GM23338 (cell line): ENCODE data around the gene ITGB5. TPM values are rescaled to one million over a fixed set of nuclear protein-coding genes. Genes with fewer than 3 reads are reported as not detected.
A peak's percentile ranks its signal among the peaks of the same experiment; 100 is the strongest.

Source experiments
- ATAC-seq: fragments of 200-7000 bp; cut with Tn5 transposase; 3 replicates; pipeline ENCODE4 v1.9.1; 2020
- DNase-seq: peaks from one replicate; pipeline ENCODE4 v3.0.0-alpha.2; 2015; ENCODE audit warnings: low spot score
- H2AFZ ChIP-seq: fragments of 200-600 bp; sonication (generic); 2 replicates; pipeline ENCODE4 v1.8.0; 2016; ENCODE audit warnings: antibody characterized with exemption, mild to moderate bottlenecking, moderate library complexity
- H3F3A ChIP-seq: fragments of 200-600 bp; sonication (generic); replicated peaks from 2 replicates; pipeline ENCODE4 v1.8.0; 2017; ENCODE audit warnings: antibody characterized with exemption, mixed run types, low read depth
- H3K27ac ChIP-seq: fragments of 200-600 bp; sonication (generic); 2 replicates; pipeline ENCODE4 v1.6.1; 2016; ENCODE audit warnings: low read depth
- H3K27me3 ChIP-seq: fragments of 200-600 bp; sonication (generic); 2 replicates; pipeline ENCODE4 v1.8.0; 2016; ENCODE audit warnings: mild to moderate bottlenecking, mixed run types, moderate library complexity; ENCODE audit not compliant: insufficient read depth
- H3K36me3 ChIP-seq: fragments of 200-600 bp; sonication (generic); 2 replicates; pipeline ENCODE4 v1.8.0; 2016; ENCODE audit warnings: mild to moderate bottlenecking; ENCODE audit not compliant: insufficient read depth
- H3K4me1 ChIP-seq: fragments of 200-600 bp; sonication (generic); 2 replicates; pipeline ENCODE4 v1.8.0; 2016; ENCODE audit warnings: mild to moderate bottlenecking, moderate library complexity; ENCODE audit not compliant: insufficient read depth
- H3K4me2 ChIP-seq: fragments of 200-600 bp; sonication (generic); 2 replicates; pipeline ENCODE4 v1.7.1; 2017; ENCODE audit warnings: mixed run types
- H3K4me3 ChIP-seq: fragments of 200-600 bp; sonication (generic); 2 replicates; pipeline ENCODE4 v1.6.1; 2016; ENCODE audit warnings: mixed run types
- H3K79me2 ChIP-seq: fragments of 200-600 bp; sonication (generic); replicated peaks from 2 replicates; pipeline ENCODE4 v1.8.0; 2017; ENCODE audit warnings: mild to moderate bottlenecking; ENCODE audit not compliant: insufficient read depth
- H3K9me2 ChIP-seq: fragments of 200-600 bp; sonication (generic); 2 replicates; pipeline ENCODE4 v1.8.0; 2017; ENCODE audit not compliant: insufficient read depth
- H4K20me1 ChIP-seq: fragments of 200-600 bp; sonication (generic); replicated peaks from 2 replicates; pipeline ENCODE4 v1.8.0; 2017; ENCODE audit warnings: mild to moderate bottlenecking; ENCODE audit not compliant: insufficient read depth
- H3K27ac Mint-ChIP-seq: 2 replicates; pipeline ENCODE4 v1.8.0; 2020; ENCODE audit warnings: inconsistent platforms, mild to moderate bottlenecking, moderate library complexity, mixed read lengths
- H3K27me3 Mint-ChIP-seq: 3 replicates; pipeline ENCODE4 v1.8.0; 2022; ENCODE audit warnings: low read depth, mild to moderate bottlenecking, moderate library complexity, mixed read lengths, inconsistent platforms; ENCODE audit not compliant: insufficient read depth, poor library complexity
- H3K36me3 Mint-ChIP-seq: 3 replicates; pipeline ENCODE4 v1.8.0; 2021; ENCODE audit warnings: low read depth, mild to moderate bottlenecking, inconsistent platforms, moderate library complexity, mixed read lengths
- H3K4me1 Mint-ChIP-seq: 3 replicates; pipeline ENCODE4 v1.8.0; 2020; ENCODE audit warnings: mild to moderate bottlenecking, inconsistent platforms, mixed read lengths
- H3K4me3 Mint-ChIP-seq: 3 replicates; pipeline ENCODE4 v1.8.0; 2021; ENCODE audit warnings: moderate library complexity, mild to moderate bottlenecking, inconsistent platforms, mixed read lengths
- H3K9me3 Mint-ChIP-seq: 3 replicates; pipeline ENCODE4 v1.8.0; 2020; ENCODE audit warnings: moderate library complexity, mild to moderate bottlenecking, inconsistent platforms, mixed read lengths
- CREB1 ChIP-seq: fragments of 250-450 bp; sonication (Bioruptor Pico); IDR thresholded peaks from 2 replicates; pipeline ENCODE4 v1.5.0; 2020; ENCODE audit warnings: low read depth, mild to moderate bottlenecking, moderate library complexity
- EZH2 ChIP-seq: fragments of 200-600 bp; sonication (generic); IDR thresholded peaks from one replicate; pipeline ENCODE4 v1.8.0; 2017; ENCODE audit warnings: antibody characterized with exemption, mild to moderate bottlenecking, low read depth; ENCODE audit not compliant: unreplicated experiment
- EZH2phosphoT487 ChIP-seq: fragments of 200-600 bp; sonication (generic); IDR thresholded peaks from one replicate; pipeline ENCODE4 v1.8.1; 2018; ENCODE audit warnings: antibody characterized with exemption; ENCODE audit not compliant: unreplicated experiment
- JUNB ChIP-seq: IDR thresholded peaks from one replicate; pipeline ENCODE4 v1.6.1; 2016; ENCODE audit warnings: antibody characterized with exemption; ENCODE audit not compliant: unreplicated experiment
- NANOG ChIP-seq: IDR thresholded peaks from 2 replicates; pipeline ENCODE4 v1.6.1; 2016; ENCODE audit warnings: antibody characterized with exemption, borderline replicate concordance
- POLR2AphosphoS5 ChIP-seq: IDR thresholded peaks from 2 replicates; pipeline ENCODE4 v1.6.1; 2016; ENCODE audit warnings: antibody characterized with exemption, low read depth
- STAT1 ChIP-seq: IDR thresholded peaks from one replicate; pipeline ENCODE4 v1.6.1; 2016; ENCODE audit warnings: antibody characterized with exemption; ENCODE audit not compliant: unreplicated experiment
- ZNF114 ChIP-seq: fragments of 250-450 bp; sonication (Bioruptor Pico); IDR thresholded peaks from 2 replicates; pipeline ENCODE4 v1.5.0; 2020; ENCODE audit warnings: mild to moderate bottlenecking, moderate library complexity
- ZNF331 ChIP-seq: fragments of 250-450 bp; sonication (Bioruptor Pico); IDR thresholded peaks from 2 replicates; pipeline ENCODE4 v1.5.0; 2020; ENCODE audit warnings: low read depth, mild to moderate bottlenecking, moderate library complexity
- polyA plus RNA-seq: library from polyadenylated mRNA; unstranded; fragments of >200 nt; fragmentation: Nextera tagmentation; extraction: Ambion mirVana; gene quantifications from 2 replicates; pipeline ENCODE4 v1.2.1, GENCODE V29; 2016
- total RNA-seq: library from RNA; depleted of rRNA; stranded (reverse); fragments of >200 nt; shearing (Covaris generic); gene quantifications from 2 replicates; pipeline ENCODE4 v1.2.3, GENCODE V29; 2014
- TF ChIP-seq, protein P1 (sequence below): IDR thresholded peaks from one replicate; pipeline ENCODE4 v1.6.1; 2018; ENCODE audit warnings: antibody characterized with exemption; ENCODE audit not compliant: unreplicated experiment
- TF ChIP-seq, protein P2 (sequence below): IDR thresholded peaks from 2 replicates; pipeline ENCODE4 v1.6.1; 2016; ENCODE audit warnings: antibody characterized with exemption
- TF ChIP-seq, protein P3 (sequence below), 2 experiments: fragments of 200-600 bp in 1 of 2; sonication (generic) in 1 of 2; conservative IDR thresholded peaks; 2 replicates each; pipeline versions ENCODE4 v1.5.1 to v1.6.1; 2016 to 2017; ENCODE audit warnings: antibody characterized with exemption in 2 of 2, low read depth in 2 of 2, mild to moderate bottlenecking in 2 of 2, moderate library complexity in 1 of 2
- TF ChIP-seq, protein P4 (sequence below): fragments of 250-450 bp; sonication (Bioruptor Pico); IDR thresholded peaks from 2 replicates; pipeline ENCODE4 v1.5.0; 2020; ENCODE audit warnings: mild to moderate bottlenecking, moderate library complexity

Gene ITGB5
- total and polyA plus RNA-seq, 2 experiments from 2014 or later: 68.2 to 269 TPM

DNA sequence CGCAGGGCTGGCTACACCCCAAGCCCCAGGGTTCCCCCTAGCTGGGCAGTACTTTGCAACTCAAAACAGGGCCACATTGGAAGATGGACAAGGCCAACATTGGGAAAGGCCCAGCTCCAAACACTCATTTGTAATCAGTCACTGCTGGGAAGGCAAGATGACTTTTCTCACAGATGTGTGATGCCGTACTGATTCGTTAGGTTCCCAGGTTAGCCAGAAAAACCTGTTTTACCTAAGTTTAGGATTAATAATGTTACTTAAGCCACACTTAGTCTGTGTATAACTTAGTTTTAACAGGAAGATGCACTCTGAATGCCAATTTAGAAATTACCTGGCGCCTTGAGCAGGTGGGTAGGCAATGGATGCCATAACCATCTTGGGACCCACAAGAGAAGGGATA lies 71.0 kb downstream of the ITGB5 start:
- no peak overlapping the region for H2AFZ ChIP-seq
- DNase-seq (no peak), ATAC-seq (no peak)

More for the DNA sequence above, 71.0 kb downstream of the ITGB5 start:
- TF ChIP-seq EZH2phosphoT487 (no peak), EZH2 (no peak), JUNB (no peak), STAT1 (no peak), CREB1 (CRISPR knock-in tag) (no peak), ZNF331 (CRISPR knock-in tag) (no peak), ZNF114 (no peak), NANOG (no peak), POLR2AphosphoS5 (no peak)
- TF ChIP-seq, protein P1, sequence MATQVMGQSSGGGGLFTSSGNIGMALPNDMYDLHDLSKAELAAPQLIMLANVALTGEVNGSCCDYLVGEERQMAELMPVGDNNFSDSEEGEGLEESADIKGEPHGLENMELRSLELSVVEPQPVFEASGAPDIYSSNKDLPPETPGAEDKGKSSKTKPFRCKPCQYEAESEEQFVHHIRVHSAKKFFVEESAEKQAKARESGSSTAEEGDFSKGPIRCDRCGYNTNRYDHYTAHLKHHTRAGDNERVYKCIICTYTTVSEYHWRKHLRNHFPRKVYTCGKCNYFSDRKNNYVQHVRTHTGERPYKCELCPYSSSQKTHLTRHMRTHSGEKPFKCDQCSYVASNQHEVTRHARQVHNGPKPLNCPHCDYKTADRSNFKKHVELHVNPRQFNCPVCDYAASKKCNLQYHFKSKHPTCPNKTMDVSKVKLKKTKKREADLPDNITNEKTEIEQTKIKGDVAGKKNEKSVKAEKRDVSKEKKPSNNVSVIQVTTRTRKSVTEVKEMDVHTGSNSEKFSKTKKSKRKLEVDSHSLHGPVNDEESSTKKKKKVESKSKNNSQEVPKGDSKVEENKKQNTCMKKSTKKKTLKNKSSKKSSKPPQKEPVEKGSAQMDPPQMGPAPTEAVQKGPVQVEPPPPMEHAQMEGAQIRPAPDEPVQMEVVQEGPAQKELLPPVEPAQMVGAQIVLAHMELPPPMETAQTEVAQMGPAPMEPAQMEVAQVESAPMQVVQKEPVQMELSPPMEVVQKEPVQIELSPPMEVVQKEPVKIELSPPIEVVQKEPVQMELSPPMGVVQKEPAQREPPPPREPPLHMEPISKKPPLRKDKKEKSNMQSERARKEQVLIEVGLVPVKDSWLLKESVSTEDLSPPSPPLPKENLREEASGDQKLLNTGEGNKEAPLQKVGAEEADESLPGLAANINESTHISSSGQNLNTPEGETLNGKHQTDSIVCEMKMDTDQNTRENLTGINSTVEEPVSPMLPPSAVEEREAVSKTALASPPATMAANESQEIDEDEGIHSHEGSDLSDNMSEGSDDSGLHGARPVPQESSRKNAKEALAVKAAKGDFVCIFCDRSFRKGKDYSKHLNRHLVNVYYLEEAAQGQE: no peak
- TF ChIP-seq, protein P2, sequence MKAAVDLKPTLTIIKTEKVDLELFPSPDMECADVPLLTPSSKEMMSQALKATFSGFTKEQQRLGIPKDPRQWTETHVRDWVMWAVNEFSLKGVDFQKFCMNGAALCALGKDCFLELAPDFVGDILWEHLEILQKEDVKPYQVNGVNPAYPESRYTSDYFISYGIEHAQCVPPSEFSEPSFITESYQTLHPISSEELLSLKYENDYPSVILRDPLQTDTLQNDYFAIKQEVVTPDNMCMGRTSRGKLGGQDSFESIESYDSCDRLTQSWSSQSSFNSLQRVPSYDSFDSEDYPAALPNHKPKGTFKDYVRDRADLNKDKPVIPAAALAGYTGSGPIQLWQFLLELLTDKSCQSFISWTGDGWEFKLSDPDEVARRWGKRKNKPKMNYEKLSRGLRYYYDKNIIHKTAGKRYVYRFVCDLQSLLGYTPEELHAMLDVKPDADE: no peak
- TF ChIP-seq, protein P3, sequence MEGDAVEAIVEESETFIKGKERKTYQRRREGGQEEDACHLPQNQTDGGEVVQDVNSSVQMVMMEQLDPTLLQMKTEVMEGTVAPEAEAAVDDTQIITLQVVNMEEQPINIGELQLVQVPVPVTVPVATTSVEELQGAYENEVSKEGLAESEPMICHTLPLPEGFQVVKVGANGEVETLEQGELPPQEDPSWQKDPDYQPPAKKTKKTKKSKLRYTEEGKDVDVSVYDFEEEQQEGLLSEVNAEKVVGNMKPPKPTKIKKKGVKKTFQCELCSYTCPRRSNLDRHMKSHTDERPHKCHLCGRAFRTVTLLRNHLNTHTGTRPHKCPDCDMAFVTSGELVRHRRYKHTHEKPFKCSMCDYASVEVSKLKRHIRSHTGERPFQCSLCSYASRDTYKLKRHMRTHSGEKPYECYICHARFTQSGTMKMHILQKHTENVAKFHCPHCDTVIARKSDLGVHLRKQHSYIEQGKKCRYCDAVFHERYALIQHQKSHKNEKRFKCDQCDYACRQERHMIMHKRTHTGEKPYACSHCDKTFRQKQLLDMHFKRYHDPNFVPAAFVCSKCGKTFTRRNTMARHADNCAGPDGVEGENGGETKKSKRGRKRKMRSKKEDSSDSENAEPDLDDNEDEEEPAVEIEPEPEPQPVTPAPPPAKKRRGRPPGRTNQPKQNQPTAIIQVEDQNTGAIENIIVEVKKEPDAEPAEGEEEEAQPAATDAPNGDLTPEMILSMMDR (conservative IDR thresholded peaks at IDR 0.05; ENCODE audit: low read depth in 2 of 2): no peak
- TF ChIP-seq, protein P4, sequence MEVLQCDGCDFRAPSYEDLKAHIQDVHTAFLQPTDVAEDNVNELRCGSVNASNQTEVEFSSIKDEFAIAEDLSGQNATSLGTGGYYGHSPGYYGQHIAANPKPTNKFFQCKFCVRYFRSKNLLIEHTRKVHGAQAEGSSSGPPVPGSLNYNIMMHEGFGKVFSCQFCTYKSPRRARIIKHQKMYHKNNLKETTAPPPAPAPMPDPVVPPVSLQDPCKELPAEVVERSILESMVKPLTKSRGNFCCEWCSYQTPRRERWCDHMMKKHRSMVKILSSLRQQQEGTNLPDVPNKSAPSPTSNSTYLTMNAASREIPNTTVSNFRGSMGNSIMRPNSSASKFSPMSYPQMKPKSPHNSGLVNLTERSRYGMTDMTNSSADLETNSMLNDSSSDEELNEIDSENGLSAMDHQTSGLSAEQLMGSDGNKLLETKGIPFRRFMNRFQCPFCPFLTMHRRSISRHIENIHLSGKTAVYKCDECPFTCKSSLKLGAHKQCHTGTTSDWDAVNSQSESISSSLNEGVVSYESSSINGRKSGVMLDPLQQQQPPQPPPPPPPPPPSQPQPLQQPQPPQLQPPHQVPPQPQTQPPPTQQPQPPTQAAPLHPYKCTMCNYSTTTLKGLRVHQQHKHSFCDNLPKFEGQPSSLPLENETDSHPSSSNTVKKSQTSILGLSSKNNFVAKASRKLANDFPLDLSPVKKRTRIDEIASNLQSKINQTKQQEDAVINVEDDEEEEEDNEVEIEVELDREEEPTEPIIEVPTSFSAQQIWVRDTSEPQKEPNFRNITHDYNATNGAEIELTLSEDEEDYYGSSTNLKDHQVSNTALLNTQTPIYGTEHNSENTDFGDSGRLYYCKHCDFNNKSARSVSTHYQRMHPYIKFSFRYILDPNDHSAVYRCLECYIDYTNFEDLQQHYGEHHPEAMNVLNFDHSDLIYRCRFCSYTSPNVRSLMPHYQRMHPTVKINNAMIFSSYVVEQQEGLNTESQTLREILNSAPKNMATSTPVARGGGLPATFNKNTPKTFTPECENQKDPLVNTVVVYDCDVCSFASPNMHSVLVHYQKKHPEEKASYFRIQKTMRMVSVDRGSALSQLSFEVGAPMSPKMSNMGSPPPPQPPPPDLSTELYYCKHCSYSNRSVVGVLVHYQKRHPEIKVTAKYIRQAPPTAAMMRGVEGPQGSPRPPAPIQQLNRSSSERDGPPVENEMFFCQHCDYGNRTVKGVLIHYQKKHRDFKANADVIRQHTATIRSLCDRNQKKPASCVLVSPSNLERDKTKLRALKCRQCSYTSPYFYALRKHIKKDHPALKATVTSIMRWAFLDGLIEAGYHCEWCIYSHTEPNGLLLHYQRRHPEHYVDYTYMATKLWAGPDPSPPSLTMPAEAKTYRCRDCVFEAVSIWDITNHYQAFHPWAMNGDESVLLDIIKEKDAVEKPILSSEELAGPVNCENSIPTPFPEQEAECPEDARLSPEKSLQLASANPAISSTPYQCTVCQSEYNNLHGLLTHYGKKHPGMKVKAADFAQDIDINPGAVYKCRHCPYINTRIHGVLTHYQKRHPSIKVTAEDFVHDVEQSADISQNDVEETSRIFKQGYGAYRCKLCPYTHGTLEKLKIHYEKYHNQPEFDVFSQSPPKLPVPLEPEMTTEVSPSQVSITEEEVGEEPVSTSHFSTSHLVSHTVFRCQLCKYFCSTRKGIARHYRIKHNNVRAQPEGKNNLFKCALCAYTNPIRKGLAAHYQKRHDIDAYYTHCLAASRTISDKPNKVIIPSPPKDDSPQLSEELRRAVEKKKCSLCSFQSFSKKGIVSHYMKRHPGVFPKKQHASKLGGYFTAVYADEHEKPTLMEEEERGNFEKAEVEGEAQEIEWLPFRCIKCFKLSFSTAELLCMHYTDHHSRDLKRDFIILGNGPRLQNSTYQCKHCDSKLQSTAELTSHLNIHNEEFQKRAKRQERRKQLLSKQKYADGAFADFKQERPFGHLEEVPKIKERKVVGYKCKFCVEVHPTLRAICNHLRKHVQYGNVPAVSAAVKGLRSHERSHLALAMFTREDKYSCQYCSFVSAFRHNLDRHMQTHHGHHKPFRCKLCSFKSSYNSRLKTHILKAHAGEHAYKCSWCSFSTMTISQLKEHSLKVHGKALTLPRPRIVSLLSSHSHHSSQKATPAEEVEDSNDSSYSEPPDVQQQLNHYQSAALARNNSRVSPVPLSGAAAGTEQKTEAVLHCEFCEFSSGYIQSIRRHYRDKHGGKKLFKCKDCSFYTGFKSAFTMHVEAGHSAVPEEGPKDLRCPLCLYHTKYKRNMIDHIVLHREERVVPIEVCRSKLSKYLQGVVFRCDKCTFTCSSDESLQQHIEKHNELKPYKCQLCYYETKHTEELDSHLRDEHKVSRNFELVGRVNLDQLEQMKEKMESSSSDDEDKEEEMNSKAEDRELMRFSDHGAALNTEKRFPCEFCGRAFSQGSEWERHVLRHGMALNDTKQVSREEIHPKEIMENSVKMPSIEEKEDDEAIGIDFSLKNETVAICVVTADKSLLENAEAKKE (CRISPR knock-in tag): no peak
- Histone ChIP-seq H4K20me1 (peaks cover 23% of the 10 kb centered on the region), H3K4me2 (no peak overlapping the region), H3K4me1 (no peaks in the 10 kb centered on the region), H3K36me3 (peaks cover 34% of the 10 kb centered on the region), H3K9me2 (no peaks in the 10 kb centered on the region), H3K79me2 (peaks cover 8% of the 10 kb centered on the region; the same call in 1 of the 2 replicates), H3K27me3 (no peaks in the 10 kb centered on the region), H3K27ac (0 out of 2 replicates have a peak overlapping the region, but pooled peaks have one; percentile 59), H3K4me3 (no peak overlapping the region), H3F3A (0 out of 2 replicates have a peak, but pooled peaks cover 9% of the 10 kb centered on the region)
- Mint-ChIP-seq H3K27ac (no peak overlapping the region), H3K36me3 (peaks cover 55% of the 10 kb centered on the region), H3K9me3 (no peaks in the 10 kb centered on the region), H3K4me3 (no peak overlapping the region), H3K4me1 (no peaks in the 10 kb centered on the region), H3K27me3 (no peaks in the 10 kb centered on the region)
